Measurements from ENCODE around the gene HSPA1L. TPM values are rescaled to one million over a fixed set of nuclear protein-coding genes. Genes with fewer than 3 reads are reported as not detected.
A peak's percentile ranks its signal among the peaks of the same experiment; 100 is the strongest.

HSPA1L gene
- total and polyA plus RNA-seq, 2 donors (not counting 1 experiment from before 2014, with no cell fraction given) = 0.81 to 2.0 TPM

- Histone ChIP-seq H3K4me2 (replicated peaks; ENCODE audit: low read depth, low read length, poor library complexity, severe bottlenecking) (peak overlapping the region; percentile 64), H3K27ac (ENCODE audit: low read length in 2 of 2) (peak overlapping the region; percentile 75 to 87)
Measured at GRCh38 chr6:31796993-31797385, 18.1 kb downstream of the HSPA1L start.

More at GRCh38 chr6:31796993-31797385, 18.1 kb downstream of the HSPA1L start:
- no peak overlapping the region for H3K4me3 ChIP-seq (ENCODE audit: control extremely low read depth in 1 of 5, extremely low read depth in 1 of 5, insufficient read depth in 1 of 5, low read depth in 2 of 5, low read length in 4 of 5)
- no peak overlapping the region for H3K9ac ChIP-seq (ENCODE audit: low read length)
- DNase-seq (no peak), ATAC-seq (ENCODE audit: low read depth) (no peak)
- peaks cover 0 to 20% of the 10 kb centered on the region in 2 experiments for H3K36me3 ChIP-seq (replicated peaks in 1 of 2; ENCODE audit: control extremely low read depth in 1 of 2, control insufficient read depth in 1 of 2, extremely low read depth in 1 of 2, insufficient read depth in 2 of 2, low read length in 1 of 2)
- no peaks in the 10 kb centered on the region for H3K27me3 ChIP-seq (replicated peaks in 1 of 4; ENCODE audit: control extremely low read depth in 1 of 4, control insufficient read depth in 3 of 4, insufficient read depth in 4 of 4, low read length in 3 of 4)
- Mint-ChIP-seq H3K27ac (peak overlapping the region; percentile 87), H3K4me3 (peak overlapping the region; percentile 46), H3K9me3 (ENCODE audit: insufficient read depth) (no peaks in the 10 kb centered on the region), H3K27me3 (no peaks in the 10 kb centered on the region), H3K4me1 (peaks cover 47% of the 10 kb centered on the region)
- peaks cover 31% of the 10 kb centered on the region for H3K79me2 ChIP-seq (ENCODE audit: control insufficient read depth, insufficient read depth, low read length)
- no peak overlapping the region for H2AFZ ChIP-seq (ENCODE audit: insufficient read depth, low read depth, low read length, poor library complexity, severe bottlenecking)
- H4K20me1 ChIP-seq (ENCODE audit: control insufficient read depth, insufficient read depth, low read length, poor library complexity, severe bottlenecking) = no peaks in the 10 kb centered on the region
- POLR2A ChIA-PET = interaction anchor here (1.9 to 3.5 kb wide), 3 partner anchors 9 to 61 kb away, joined by 5 to 38 read pairs (median 14); partner anchors contain the start of genes CLIC1, HSPA1A, HSPA1L and LSM2
- TF ChIP-seq CTCF (IDR thresholded peaks at IDR 0.05) (no peak), EZH2 (IDR thresholded peaks at IDR 0.05; ENCODE audit: borderline replicate concordance, insufficient read depth, low read depth, low read length, poor library complexity, severe bottlenecking) (no peak)
- no peaks in the 10 kb centered on the region for H3K9me3 ChIP-seq (ENCODE audit: control extremely low read depth in 1 of 3, control insufficient read depth in 2 of 3, insufficient read depth in 1 of 3, low read length in 2 of 3)
- intact Hi-C loops (cut with micrococcal nuclease) = loop anchor here (1.0 to 5.0 kb wide), 5 partner anchors 9 to 130 kb away; partner anchors contain the start of genes CSNK2B, HSPA1A, HSPA1L and LSM2
- H3K4me1 ChIP-seq (ENCODE audit: control insufficient read depth in 2 of 2, insufficient read depth in 2 of 2, low read length in 2 of 2) = peaks cover 40 to 48% of the 10 kb centered on the region in 2 donors
- CTCF ChIA-PET = interaction anchor here (1.1 to 2.8 kb wide), 8 partner anchors 9 to 97 kb away, joined by 3 to 20 read pairs (median 4); partner anchors contain the start of genes DDAH2, HSPA1A, HSPA1L and LSM2
- no CpG with 5 or more reads among the region's 2 CpGs for WGBS (ENCODE audit: insufficient coverage)
